DOHH2 (cell line): ENCODE data around the gene CORO2B.

Source experiments
- H3F3A ChIP-seq: fragments of 200-600 bp; sonication (generic), shearing (Covaris generic); 2 replicates; pipeline ENCODE4 v1.6.0; 2016; ENCODE audit warnings: antibody characterized with exemption, mild to moderate bottlenecking; ENCODE audit not compliant: control insufficient read depth, insufficient read depth
- H3K27ac ChIP-seq: fragments of 200-600 bp; sonication (generic); 2 replicates; pipeline ENCODE4 v1.5.1; 2014; ENCODE audit warnings: low read depth, mild to moderate bottlenecking, low read length, moderate library complexity
- H3K27me3 ChIP-seq: fragments of 200-600 bp; sonication (generic); 2 replicates; pipeline ENCODE4 v1.6.1; 2014; ENCODE audit warnings: mild to moderate bottlenecking, low read length, mixed read lengths; ENCODE audit not compliant: control insufficient read depth
- H3K36me3 ChIP-seq: fragments of 200-600 bp; sonication (generic); 2 replicates; pipeline ENCODE4 v1.6.1; 2014; ENCODE audit warnings: mild to moderate bottlenecking, low read length, moderate library complexity, mixed read lengths; ENCODE audit not compliant: control insufficient read depth
- H3K4me1 ChIP-seq: fragments of 200-600 bp; sonication (generic); 2 replicates; pipeline ENCODE4 v1.6.1; 2014; ENCODE audit warnings: mild to moderate bottlenecking, low read length, mixed read lengths; ENCODE audit not compliant: control insufficient read depth
- H3K4me2 ChIP-seq: fragments of 200-600 bp; sonication (generic); 2 replicates; pipeline ENCODE4 v1.6.0; 2014; ENCODE audit warnings: mild to moderate bottlenecking, low read length, moderate library complexity
- H3K4me3 ChIP-seq: fragments of 200-600 bp; sonication (generic); 2 replicates; pipeline ENCODE4 v1.5.1; 2014; ENCODE audit warnings: mild to moderate bottlenecking, low read length, mixed read lengths
- H3K79me2 ChIP-seq: fragments of 200-600 bp; sonication (generic); 2 replicates; pipeline ENCODE4 v1.6.1; 2014; ENCODE audit warnings: mild to moderate bottlenecking, low read length, mixed read lengths; ENCODE audit not compliant: control insufficient read depth
- H3K9me2 ChIP-seq: fragments of 200-600 bp; sonication (generic); replicated peaks from 2 replicates; pipeline ENCODE4 v1.6.1; 2014; ENCODE audit warnings: mild to moderate bottlenecking, low read length, mixed read lengths; ENCODE audit not compliant: control insufficient read depth
- H3K9me3 ChIP-seq: fragments of 200-600 bp; sonication (generic); 2 replicates; pipeline ENCODE4 v1.6.1; 2014; ENCODE audit warnings: antibody characterized with exemption, low read length, mixed read lengths; ENCODE audit not compliant: control insufficient read depth, insufficient read depth
- H4K20me1 ChIP-seq: fragments of 200-600 bp; sonication (generic); 2 replicates; pipeline ENCODE4 v1.6.0; 2014; ENCODE audit warnings: low read depth, mild to moderate bottlenecking, antibody characterized with exemption, low read length, moderate library complexity; ENCODE audit not compliant: control insufficient read depth, insufficient read depth
- CTCF ChIP-seq: fragments of 200-600 bp; sonication (generic); IDR thresholded peaks from one replicate; pipeline ENCODE4 v1.5.1; 2014; ENCODE audit warnings: antibody characterized with exemption, mild to moderate bottlenecking, low read depth, low read length; ENCODE audit not compliant: poor library complexity, severe bottlenecking
- EZH2phosphoT487 ChIP-seq: fragments of 200-600 bp; sonication (generic); IDR thresholded peaks from 2 replicates; pipeline ENCODE4 v1.6.1; 2017; ENCODE audit warnings: borderline replicate concordance, mild to moderate bottlenecking, antibody characterized with exemption, low read length, moderate library complexity, mixed read lengths

Gene CORO2B

GRCh38 chr15:68674975-68675374 lies 96.2 kb downstream of the CORO2B start:
- TF ChIP-seq CTCF, result no peak
- no peak for TF ChIP-seq EZH2phosphoT487
- Histone ChIP-seq H3K27ac (no peak overlapping the region), H3K36me3 (no peaks in the 10 kb centered on the region), H3K4me1 (peaks cover 14% of the 10 kb centered on the region), H3K9me2 (no peaks in the 10 kb centered on the region), H3K79me2 (no peaks in the 10 kb centered on the region), H3K9me3 (no peaks in the 10 kb centered on the region), H3K4me3 (no peak overlapping the region), H4K20me1 (no peaks in the 10 kb centered on the region), H3F3A (0 out of 2 replicates have a peak, but pooled peaks cover 3% of the 10 kb centered on the region), H3K4me2 (no peak overlapping the region), H3K27me3 (peaks cover 21% of the 10 kb centered on the region)

- Histone ChIP-seq H3K9me3 (no peaks in the 10 kb centered on the region), H3K4me1 (peaks cover 14% of the 10 kb centered on the region), H3K79me2 (no peaks in the 10 kb centered on the region), H3K36me3 (no peaks in the 10 kb centered on the region), H3F3A (0 out of 2 replicates have a peak, but pooled peaks cover 3% of the 10 kb centered on the region), H3K27ac (no peak overlapping the region), H3K4me3 (no peak overlapping the region), H3K9me2 (no peaks in the 10 kb centered on the region), H4K20me1 (no peaks in the 10 kb centered on the region), H3K27me3 (peaks cover 23% of the 10 kb centered on the region), H3K4me2 (no peak overlapping the region)
- TF ChIP-seq EZH2phosphoT487, result no peak
- TF ChIP-seq CTCF, result no peak
These were observed 97.3 kb downstream of the CORO2B start for GRCh38 chr15:68676011-68676605.

GRCh38 chr15:68676926-68677325 lies 98.1 kb downstream of the CORO2B start:
- Histone ChIP-seq H3K9me2 (no peaks in the 10 kb centered on the region), H3K79me2 (no peaks in the 10 kb centered on the region), H3F3A (0 out of 2 replicates have a peak, but pooled peaks cover 3% of the 10 kb centered on the region), H3K4me3 (no peak overlapping the region), H4K20me1 (no peaks in the 10 kb centered on the region), H3K27me3 (peaks cover 15% of the 10 kb centered on the region), H3K9me3 (no peaks in the 10 kb centered on the region), H3K4me2 (no peak overlapping the region), H3K27ac (no peak overlapping the region), H3K4me1 (peaks cover 14% of the 10 kb centered on the region), H3K36me3 (no peaks in the 10 kb centered on the region)
- TF ChIP-seq EZH2phosphoT487 (no peak), CTCF (no peak)
